Stimulated activated CD8-positive, alpha-beta memory T cell treated with anti-CD3 and anti-CD28 coated beads, Interleukin-2, amount 100 ng/mL, for 1 hour (primary cell): ENCODE results near the gene C2CD2L.
"Not testable (repeated sequence)": the region's sequence is repeated elsewhere in the genome, so short reads cannot be mapped to it uniquely, and the experiment has no call there.

Source experiments
- DNase-seq, 2 donors: peaks; one replicate each; pipeline ENCODE4 v3.0.0-alpha.2; 2020; ENCODE audit warnings: low read depth in 2 of 2

The C2CD2L gene

DNA sequence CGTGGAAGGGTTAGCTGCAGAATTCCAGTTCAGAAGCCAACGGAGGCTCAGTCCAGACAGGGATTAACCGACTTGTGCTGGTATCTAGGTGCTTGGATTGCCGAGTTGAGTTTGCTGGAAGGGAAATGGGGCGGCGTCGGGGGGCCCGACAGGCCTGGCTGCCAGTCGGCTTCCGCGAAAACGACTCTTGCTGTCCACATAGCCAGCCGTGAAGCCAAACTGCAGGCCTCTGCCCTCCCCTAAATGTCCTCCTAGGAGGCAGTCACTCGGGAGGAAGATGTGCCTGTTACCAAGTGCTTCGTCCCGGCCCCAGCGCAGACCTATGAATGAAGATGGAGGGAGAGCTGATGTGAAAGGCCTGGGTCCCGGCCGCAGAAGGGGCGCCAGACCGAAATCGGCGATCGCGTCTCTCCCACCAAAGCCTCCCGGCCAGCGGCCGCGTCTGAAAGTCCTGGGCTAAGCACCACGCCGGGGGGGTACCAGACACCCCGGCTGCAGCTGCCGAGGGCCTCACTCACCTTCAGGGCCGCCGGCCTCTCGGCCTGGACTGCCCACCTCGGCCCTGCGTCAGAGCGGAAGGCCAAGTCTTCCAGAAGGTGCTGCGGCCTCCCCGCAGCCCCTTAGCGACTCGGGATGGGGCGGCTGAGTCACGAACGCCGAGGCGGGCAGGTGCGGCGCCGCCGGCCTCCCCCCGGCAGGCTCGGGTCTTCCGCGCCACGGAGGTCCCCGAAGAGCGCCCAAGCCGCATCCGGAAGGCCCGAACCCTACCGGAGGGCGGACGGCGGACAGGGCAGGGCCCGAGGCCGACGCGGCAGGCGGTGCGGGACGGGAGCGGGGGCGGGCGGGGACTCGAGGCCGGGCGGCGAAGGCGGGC, 13.0 kb upstream of the C2CD2L start:
- DNase-seq: no peak

DNA sequence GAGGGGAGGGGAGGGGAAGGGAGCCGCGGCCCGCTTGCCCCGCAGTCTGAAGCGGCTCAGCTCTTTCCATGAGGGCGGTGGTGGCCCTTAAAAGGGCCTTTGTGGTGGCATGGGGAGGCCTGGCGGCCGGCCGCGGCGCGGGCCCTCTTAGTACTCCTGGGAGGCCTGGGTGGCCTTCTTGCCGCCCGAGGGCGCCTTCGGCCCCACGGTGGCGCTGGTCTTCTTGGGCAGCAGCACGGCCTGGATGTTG, 12.4 kb upstream of the C2CD2L start:
- DNase-seq: peak in 1 of 2 donors; percentile 44

DNA sequence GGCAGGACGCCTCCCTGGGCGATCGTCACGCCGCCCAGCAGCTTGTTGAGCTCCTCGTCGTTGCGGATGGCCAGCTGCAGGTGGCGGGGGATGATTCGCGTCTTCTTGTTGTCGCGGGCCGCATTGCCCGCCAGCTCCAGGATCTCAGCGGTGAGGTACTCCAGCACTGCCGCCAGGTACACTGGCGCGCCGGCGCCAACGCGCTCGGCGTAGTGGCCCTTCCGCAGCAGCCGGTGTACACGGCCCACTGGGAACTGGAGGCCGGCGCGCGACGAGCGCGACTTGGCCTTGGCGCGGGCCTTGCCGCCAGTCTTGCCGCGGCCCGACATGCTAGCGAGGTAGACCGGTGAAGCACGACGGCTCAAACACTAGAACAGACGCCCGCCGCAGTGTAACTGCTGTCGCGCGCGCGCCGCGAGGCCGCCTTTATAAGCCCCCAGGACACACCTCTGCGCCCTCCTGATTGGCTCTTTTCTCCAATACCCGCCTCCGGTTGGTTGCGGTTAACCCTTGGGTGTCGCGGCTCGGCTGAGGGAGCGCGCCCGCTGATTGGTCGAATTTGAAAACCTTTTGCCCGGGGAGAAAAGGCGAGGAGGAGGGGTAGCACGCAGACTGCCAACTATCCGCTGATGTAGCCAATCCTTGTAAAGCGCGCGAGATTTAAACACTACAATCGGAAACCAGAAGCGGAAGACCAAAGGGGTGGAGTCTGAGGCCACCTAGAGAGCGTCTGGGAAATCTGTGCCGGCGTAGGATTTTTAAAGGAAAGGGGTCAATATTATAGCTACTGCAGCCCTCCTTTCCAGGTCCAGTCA, 11.9 kb upstream of the C2CD2L start:
- DNase-seq: peak; percentile 97 to 99

DNA sequence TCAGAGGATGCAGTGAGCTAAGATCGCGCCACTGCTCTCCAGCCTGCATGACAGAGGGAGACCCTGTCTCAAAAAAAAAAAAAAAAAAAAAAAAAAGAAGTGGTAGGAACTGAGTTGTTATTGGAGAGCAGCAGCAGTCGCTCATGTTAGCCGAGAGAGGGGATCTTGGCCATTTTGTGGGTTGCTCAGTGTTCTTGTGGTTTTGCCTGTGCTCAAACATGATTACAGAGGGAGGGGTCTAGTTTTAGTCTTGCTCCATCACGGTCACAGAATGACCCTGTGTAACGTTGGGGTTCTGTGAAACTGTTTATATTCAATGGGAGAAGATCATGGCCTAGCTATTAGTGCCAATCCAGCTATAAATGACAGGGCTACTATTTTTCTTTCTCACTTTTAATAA, 7.4 kb upstream of the C2CD2L start:
- DNase-seq: no peak

DNA sequence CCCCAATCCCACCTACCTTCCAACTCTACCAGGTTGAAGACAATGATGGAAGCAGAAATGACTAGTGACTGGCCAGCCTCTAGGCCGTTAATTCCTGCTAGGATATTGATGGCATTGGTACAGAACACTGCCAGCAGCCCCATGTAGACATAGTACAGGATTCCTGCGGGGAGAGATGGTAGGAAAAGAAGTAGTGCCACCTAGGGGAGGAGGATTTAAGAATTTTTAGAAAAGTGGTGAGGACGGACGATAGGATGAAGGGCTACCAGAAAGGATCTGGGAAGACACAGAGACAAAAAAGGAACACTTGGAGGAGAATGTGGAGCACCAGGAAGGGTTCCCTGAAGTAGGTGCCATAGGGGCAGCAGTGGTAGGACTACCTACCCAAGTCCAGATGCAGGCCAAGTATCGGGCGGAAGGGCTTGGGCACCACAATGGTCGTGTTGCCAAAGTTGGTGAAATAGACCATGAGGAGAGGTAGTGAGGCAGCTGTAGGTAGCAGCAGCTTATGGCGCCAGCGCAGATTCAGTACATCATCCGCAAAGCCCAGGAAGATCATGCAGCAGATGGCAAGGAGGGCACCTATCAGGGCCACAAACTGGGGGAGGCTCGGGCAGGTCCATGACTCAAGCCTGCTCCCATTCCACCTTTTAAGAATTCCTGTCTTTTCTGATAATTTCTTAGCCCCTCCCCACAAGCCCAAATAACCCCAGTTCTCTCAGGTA, 6.7 kb upstream of the C2CD2L start:
- no peak for DNase-seq

DNA sequence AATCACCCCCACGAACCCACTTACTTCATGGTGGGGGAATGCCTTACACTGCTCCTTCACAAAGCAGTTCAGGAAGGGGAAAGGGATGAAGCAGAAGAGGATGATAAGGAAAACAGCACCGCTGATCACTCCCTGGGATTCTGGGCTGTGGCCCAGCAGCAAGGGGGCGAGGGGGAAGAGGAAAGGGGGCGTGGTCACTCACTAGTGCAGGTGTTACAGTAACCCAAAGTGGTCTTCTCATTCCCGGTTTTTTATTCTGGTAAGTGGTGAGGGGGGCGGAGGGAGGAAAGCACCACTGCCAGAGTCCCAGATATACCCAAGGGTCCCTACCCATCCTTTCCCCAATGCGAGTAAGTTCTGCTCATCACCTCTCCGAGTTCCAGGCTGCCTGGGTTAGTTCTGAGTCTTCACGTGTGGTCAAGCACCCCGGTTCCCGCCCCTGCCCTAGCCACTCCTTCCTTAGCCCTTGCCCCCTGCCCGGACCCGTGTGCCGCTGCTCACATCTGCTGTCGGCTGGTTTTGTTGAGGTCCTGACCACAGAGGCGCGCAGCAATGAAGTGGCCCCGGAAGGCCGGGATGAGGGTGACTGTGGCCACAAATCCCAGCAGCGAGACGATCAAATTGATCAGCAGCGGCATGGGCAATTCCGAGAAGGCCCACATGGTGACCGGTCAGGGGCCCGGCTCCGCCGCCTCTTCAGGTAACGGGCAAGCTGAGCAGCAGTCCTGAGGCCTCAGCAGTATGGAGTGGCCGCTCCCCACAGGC, 6.0 kb upstream of the C2CD2L start:
- no peak for DNase-seq

DNA sequence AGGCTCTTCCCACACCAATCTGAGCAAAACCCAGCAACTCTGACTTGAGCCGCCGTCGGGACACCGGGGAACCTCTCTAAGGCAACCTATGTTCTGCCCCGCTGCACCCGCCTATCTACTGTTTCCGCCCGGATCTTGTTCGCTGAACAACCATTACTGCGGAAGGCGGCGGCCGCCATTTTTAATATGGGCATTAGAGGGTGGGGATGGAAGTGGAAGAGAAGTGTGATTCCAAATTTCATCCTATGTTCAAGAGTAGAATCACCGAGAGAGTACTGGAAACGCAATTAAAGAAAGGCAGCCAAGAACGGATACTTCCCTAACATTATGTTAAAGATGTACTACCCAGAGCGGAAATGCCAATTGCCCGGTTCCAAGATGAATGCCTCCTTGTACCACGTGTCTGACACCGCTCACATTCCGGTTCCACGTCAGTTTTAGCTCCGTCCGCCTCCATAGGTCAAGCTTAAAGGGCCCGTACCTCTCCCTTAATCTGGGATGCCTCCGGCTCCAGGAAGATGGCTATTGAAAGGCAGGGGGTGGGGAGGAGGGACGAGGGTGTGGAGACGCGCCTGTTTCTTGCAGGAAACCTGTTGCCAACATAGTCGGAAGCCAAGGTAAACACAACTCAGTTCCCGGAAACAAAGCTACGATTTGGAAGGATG, 5.3 kb upstream of the C2CD2L start, which contains the start of gene DPAGT1:
Gene DPAGT1, minus strand, starts transcription at position 95 of the 665 bp plus-strand sequence. CDS start 198 bp downstream, outside the sequence.
- DNase-seq: peak; percentile 67 to 71

DNA sequence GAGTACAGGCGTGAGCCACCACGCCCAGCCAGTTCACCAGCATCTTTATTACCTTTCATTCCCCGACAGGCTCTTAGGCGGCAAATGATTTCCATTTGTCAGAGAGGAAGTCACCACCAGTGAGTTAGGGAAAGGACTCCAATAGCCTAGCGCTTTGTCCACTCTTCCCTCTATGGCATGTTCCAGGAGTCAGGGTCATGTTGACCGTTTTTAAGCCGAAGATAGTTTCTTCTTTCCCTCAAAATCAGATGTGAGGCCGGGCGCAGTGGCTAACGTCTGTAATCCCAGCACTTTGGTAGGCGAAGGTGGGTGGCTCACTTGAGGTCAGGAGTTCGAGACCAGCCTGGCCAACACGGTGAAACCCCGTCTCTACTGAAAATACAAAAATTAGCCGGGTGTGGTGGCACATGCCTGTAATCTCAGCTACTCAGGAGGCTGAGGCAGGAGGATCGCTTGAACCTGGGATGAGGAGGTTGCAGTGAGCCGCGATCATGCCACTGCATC, 3.9 kb upstream of the C2CD2L start:
- not testable (repeated sequence) for DNase-seq

DNA sequence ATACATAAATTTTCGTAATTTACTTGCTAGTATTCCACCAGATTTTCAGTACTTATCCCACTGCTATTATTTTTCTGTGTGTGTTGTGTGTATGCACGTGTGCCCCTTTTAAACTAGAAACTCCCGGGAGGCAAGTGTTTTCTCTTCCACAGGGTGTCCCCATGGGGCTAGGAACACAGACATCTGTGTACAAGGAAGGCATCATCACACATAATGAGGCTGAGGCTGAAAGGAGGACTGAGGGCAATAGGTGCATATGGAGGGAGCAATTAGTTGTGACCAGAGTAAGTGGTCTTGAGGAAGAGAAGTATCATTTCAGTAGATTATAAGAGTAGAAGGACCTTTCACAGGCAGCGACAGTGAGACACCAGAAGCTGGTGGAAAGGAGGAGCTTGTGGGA, 3.4 kb upstream of the C2CD2L start:
- DNase-seq: no peak

DNA sequence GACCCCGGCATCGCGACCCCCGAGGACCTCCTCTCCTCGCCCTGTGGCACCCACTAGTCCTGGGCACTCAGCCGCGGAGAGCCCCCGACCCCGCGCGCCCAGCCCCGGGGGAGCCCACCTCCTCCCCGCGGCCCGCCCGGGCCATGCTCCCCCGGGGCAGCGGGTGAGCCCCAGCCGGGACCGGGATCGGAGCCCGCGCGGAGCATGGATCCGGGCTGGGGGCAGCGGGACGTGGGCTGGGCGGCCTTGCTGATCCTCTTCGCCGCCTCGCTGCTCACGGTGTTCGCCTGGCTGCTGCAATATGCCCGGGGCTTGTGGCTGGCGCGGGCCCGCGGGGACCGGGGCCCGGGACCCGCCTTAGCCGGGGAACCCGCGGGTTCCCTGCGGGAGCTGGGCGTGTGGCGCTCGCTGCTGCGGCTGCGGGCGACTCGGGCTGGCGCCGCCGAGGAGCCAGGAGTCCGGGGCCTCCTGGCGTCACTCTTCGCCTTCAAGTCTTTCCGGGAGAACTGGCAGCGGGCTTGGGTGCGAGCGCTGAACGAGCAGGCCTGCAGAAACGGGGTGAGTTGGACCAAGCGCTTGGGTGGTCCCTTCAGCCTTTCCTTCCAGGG, 498 bp downstream of the C2CD2L start:
- DNase-seq: no peak

DNA sequence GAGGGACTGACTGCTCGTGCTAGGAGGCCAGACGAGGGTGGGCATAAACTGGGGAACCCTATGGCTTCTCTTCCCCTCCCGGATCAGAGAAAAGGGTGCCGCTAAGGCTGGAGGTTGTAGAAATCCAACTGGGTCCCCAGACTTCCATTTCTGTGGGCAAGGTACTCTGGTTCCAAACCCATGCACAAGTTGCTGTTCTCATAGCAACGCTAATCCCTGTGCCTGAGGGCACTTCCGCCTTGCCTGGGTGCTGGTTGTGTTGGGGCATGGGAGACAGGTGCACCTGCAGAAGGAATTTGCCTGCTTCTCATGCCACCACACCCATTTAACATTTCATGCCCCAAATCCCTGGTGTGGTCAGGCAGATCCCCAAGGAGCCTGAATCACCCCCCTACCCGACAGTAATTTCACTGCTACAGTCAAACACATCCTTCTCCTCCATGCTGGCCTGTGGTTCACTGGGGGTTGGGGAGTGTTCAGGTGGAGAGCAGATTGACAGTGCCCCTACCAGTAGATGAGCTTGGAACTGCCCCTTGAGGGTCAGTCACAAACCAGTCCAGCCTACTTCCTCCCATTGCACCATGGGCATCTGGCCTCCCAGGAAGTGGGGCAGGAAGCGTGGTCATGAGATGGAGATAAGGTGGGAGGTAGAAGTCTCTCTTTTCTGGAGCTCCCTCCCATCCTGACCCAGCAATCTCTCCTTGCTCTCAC, 1.2 kb downstream of the C2CD2L start:
- no peak for DNase-seq

DNA sequence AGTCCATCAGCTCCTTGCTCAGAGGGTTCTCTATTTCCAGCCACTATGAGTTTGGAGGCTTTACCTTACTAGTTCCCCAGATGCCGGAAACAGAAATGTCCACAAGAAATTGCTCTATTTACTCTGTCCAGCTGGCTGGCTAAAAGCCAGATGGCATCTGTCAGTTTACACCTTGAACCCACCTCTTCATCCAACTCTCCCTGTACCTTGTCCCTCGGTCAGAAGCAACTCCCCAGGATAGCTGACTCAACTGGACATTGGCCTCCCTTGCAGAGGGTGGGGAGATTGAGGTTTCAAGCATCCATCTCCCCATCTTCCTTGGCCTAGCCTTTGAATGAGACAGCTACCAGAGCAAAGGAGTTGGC, 1.7 kb downstream of the C2CD2L start:
- no peak for DNase-seq

DNA sequence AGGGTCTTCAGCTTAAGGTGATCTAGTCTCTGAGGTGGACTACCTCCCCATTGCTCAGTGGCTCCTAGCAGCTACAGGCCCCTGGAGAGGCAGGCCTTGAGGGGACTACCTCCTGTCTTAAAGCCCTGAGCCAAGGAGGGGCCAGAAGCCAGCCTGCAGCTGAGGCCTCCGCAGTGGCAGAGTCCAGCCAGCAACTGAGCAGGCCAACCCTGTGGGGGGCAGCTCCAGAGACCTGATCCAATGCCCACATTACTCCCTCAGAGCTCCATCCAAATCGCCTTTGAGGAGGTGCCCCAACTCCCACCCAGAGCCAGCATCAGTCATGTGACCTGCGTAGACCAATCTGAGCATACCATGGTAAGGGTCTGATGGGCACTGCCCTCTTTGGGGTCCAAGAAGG, 2.7 kb downstream of the C2CD2L start:
- no peak for DNase-seq

DNA sequence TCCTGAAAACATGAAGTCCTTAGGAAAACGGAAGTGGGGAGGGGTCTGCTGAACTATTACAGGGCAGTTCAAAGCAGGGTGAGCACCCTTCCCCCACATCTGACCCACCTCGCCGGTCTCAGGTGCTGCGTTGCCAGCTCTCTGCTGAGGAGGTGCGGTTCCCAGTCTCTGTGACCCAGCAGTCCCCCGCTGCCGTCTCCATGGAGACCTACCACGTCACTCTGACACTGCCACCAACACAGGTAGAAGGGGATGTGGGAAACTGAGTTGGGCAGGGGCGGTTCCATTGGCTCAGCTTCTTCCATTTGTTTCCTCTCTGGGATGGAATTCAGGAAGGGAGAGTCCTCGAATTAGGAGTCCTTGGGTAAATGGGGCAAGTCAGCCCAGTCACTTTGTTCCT, 3.3 kb downstream of the C2CD2L start:
- no peak for DNase-seq

DNA sequence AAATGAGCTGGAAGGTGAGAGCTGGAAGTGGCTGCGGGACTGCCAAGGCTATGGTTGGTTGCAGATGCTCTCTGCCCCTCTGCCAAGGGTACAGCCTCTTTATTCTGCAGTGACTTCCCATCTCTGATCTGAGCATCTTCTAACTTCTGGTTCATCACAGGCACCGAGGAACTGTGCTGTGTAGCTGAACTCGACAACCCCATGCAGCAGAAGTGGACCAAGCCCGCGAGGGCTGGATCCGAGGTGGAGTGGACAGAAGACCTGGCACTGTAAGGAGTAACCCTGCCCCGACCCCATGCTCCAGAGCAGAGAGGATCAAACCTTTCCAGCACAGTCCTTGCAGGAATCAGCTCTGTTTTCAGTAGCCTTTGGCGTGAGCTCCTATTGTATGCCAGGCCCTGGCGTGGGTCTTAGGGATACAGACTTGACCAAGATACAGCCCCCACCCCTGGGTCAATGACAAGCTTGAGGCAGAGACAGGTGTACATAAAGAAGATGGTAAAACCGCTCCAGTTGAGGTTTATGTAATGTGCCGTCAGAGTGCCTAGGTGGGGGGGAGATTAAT, 4.3 kb downstream of the C2CD2L start:
- DNase-seq: no peak

DNA sequence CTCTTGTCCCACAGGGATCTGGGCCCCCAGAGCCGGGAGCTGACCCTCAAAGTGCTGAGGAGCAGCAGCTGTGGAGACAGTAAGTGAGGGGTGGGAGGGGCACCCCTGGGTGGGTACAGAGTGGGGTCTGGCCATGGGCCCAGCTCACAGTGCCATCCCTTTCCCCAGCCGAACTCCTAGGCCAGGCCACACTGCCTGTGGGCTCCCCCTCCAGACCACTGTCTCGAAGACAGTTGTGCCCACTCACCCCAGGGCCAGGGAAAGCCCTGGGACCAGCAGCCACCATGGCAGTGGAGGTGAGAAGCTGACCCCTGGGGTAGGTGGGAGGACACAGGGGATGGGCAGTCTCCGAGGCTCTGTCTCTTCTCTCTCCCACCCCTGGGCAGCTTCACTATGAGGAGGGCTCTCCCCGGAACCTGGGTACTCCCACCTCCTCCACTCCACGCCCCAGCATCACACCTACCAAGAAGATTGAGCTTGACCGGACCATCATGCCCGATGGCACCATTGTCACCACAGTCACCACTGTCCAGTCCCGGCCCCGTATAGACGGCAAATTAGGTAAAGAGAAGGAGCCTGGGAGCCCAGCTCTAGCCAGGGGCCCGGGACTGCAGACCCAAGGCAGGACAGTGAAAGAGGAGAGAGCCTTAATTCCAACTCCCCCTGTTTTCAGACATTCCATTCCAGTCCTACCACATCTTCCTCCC, 5.3 kb downstream of the C2CD2L start:
- no peak for DNase-seq

DNA sequence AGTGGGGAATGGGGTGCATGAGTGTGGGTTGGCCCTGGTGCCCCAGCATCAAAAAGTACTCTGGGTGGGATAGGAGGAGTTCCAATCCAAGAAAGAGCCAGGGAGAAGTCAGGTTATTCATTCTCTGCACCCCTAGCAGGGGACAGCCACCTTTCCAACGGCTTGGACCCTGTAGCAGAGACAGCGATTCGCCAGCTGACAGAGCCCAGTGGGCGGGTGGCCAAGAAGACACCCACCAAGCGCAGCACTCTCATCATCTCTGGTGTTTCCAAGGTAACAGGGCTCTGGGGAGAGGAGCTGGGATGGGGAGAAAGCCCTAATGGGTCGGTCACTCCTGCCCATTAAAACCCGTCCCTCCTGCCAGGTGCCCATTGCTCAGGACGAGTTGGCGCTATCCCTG, 6.6 kb downstream of the C2CD2L start:
- no peak for DNase-seq

DNA sequence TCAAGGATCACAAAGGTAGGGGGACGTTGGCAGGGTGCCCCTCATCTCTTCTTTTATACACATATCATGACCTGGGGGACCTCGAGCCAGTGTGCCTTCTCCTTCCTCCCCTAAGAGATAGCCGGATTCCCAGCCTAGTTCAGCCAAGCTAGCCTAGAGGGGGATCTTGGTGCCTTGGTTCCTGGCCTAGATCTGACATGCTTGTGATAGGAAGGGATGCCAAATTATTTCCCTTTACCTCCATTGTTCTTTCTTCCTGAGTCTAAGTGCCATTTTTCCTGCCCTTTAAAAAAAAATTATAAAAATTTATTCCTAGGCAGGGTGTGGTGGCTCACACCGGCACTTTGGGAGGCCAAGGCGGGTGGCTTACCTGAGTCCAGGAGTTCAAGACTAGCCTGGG, 7.2 kb downstream of the C2CD2L start:
- DNase-seq: no peak
